Parathyroid adenoma (tissue), 2 donors: ENCODE measurements around the gene CTSC.

Source experiments
- H2AFZ ChIP-seq: fragments of 300-600 bp; sonication (generic); one replicate; pipeline ENCODE4 v1.7.0; 2017; ENCODE audit warnings: antibody characterized with exemption, mild to moderate bottlenecking
- H3K27ac ChIP-seq: fragments of 300-600 bp; sonication (generic); one replicate; pipeline ENCODE4 v1.7.0; 2017
- H3K27me3 ChIP-seq: fragments of 300-600 bp; sonication (generic); one replicate; pipeline ENCODE4 v1.7.0; 2017; ENCODE audit warnings: low read length; ENCODE audit not compliant: control insufficient read depth, insufficient read depth
- H3K36me3 ChIP-seq: fragments of 300-600 bp; sonication (generic); one replicate; pipeline ENCODE4 v1.7.0; 2017; ENCODE audit warnings: low read length; ENCODE audit not compliant: control insufficient read depth, insufficient read depth
- H3K4me1 ChIP-seq: fragments of 300-600 bp; sonication (generic); one replicate; pipeline ENCODE4 v1.7.0; 2017; ENCODE audit warnings: control low read depth
- H3K4me2 ChIP-seq: fragments of 300-600 bp; sonication (generic); one replicate; pipeline ENCODE4 v1.7.0; 2017; ENCODE audit warnings: low read length
- H3K4me3 ChIP-seq: fragments of 300-600 bp; sonication (generic); one replicate; pipeline ENCODE4 v1.7.0; 2017; ENCODE audit warnings: low read depth, low read length
- H3K79me2 ChIP-seq: fragments of 300-600 bp; sonication (generic); one replicate; pipeline ENCODE4 v1.7.0; 2017; ENCODE audit warnings: control low read depth
- H3K9ac ChIP-seq: fragments of 300-600 bp; sonication (generic); one replicate; pipeline ENCODE4 v1.7.0; 2017; ENCODE audit warnings: mild to moderate bottlenecking
- H3K9me3 ChIP-seq: fragments of 300-600 bp; sonication (generic); one replicate; pipeline ENCODE4 v1.7.0; 2017; ENCODE audit warnings: low read length; ENCODE audit not compliant: control insufficient read depth
- TF ChIP-seq, protein P1 (sequence below): fragments of 300-600 bp; sonication (generic); IDR thresholded peaks from one replicate; pipeline ENCODE4 v1.7.0; 2017; ENCODE audit warnings: antibody characterized with exemption, mild to moderate bottlenecking
- donor health status: primary hyperparathyroidism.

CTSC gene

DNA sequence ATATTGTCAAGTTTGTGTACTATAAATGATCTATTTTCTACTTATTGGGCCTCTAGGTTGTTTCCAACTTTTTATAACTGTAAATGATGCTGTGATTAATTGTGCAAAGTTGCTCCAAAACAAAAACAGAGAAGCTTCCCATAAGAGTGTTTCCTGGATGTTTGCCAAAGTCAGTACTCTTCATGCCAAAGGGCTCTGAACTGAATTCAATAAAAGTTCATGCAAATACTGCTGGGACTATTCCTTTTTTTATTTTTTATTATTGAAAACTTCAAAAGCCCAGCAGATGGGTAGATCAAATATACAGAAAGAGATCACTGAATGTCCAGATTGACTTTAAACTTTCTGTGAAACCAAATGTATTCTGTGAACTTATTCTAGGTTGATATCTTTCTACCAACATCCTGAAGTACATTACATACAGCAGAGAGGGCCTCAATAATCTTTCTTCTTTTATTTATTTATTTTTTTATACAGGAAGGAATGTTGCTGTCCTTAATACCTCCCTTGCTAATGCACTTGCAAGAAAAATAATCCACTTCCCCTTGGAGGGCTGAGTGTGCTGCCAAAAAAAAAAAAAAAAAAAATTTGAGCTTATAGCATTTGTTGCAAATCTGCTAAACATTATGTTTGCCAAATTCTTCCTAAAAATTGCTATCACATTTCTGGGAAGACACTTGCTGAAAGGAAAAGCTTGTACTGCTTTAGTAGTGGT, 53.0 kb downstream of the CTSC start:
- no peak overlapping the region for H2AFZ ChIP-seq
- H3K4me3 ChIP-seq, result no peak overlapping the region
- H3K36me3 ChIP-seq, result no peaks in the 10 kb centered on the region
- H3K4me1 ChIP-seq, result no peaks in the 10 kb centered on the region
- H3K9ac ChIP-seq, result no peak overlapping the region
- H3K27me3 ChIP-seq, result no peaks in the 10 kb centered on the region
- H3K9me3 ChIP-seq, result no peaks in the 10 kb centered on the region
- TF ChIP-seq, protein P1, sequence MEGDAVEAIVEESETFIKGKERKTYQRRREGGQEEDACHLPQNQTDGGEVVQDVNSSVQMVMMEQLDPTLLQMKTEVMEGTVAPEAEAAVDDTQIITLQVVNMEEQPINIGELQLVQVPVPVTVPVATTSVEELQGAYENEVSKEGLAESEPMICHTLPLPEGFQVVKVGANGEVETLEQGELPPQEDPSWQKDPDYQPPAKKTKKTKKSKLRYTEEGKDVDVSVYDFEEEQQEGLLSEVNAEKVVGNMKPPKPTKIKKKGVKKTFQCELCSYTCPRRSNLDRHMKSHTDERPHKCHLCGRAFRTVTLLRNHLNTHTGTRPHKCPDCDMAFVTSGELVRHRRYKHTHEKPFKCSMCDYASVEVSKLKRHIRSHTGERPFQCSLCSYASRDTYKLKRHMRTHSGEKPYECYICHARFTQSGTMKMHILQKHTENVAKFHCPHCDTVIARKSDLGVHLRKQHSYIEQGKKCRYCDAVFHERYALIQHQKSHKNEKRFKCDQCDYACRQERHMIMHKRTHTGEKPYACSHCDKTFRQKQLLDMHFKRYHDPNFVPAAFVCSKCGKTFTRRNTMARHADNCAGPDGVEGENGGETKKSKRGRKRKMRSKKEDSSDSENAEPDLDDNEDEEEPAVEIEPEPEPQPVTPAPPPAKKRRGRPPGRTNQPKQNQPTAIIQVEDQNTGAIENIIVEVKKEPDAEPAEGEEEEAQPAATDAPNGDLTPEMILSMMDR, result no peak
- no peak overlapping the region for H3K4me2 ChIP-seq
- H3K79me2 ChIP-seq, result no peaks in the 10 kb centered on the region
- no peak overlapping the region for H3K27ac ChIP-seq

DNA sequence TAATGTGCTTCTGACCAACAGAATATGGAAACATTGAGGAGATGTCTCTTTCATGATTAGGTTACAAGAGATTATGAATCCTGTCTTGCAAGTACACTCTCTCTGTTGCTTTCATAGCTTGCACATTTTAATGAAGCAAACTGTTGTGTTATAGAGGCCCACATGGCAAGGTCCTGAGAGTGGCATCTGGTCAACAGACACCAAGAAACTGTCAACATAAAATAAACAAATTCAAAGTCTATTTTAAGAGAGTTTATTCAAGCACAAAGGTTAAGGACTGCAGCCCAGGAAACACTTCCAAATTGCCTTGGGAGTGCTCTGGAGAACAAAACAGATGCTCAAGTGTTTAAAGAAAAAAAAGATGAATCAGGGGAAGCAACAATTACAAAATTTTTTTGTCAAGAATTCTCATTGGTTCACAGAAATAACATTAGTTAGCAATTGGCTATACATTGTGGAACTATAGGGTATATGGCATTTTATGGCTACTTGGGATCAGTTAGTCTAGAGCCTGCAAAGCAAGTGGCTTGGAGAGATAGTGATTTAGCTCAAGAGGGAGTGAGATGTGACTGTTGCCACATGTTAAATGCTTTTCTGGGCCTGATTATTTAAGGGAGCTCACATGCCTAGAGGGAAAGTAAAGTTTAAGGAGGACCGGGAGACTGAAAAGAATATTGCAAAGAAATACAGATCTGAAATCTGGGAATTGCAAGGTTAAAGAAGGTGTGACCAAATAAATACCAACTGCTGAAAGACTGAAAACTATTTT, 54.6 kb downstream of the CTSC start:
- H2AFZ ChIP-seq, result no peak overlapping the region
- no peaks in the 10 kb centered on the region for H3K79me2 ChIP-seq
- TF ChIP-seq, protein P1, result no peak
- H3K36me3 ChIP-seq, result no peaks in the 10 kb centered on the region
- no peaks in the 10 kb centered on the region for H3K9me3 ChIP-seq
- no peak overlapping the region for H3K4me3 ChIP-seq
- H3K4me1 ChIP-seq, result no peaks in the 10 kb centered on the region
- H3K9ac ChIP-seq, result no peak overlapping the region
- H3K4me2 ChIP-seq, result no peak overlapping the region
- no peaks in the 10 kb centered on the region for H3K27me3 ChIP-seq
- H3K27ac ChIP-seq, result no peak overlapping the region

DNA sequence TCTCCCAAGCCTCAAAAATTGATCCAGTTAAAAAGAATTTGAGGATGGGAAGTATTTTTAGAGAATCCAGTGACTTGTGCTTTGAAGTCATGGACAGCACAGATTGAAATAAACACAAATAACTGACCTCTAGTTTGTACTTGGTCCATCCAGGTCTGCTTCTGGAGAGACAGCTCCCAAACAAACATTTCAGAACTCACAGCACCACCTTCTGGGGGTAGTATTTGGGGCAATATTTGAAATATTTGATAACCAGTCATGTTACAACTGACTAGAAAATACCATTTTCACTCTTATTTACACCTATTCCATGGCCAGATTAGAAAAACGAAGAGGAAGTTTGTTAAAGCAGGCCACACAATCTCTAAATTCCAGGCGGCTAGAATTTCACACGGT, 56.2 kb downstream of the CTSC start:
- no peaks in the 10 kb centered on the region for H3K36me3 ChIP-seq
- H3K27me3 ChIP-seq, result no peaks in the 10 kb centered on the region
- TF ChIP-seq, protein P1, result no peak
- H3K79me2 ChIP-seq, result no peaks in the 10 kb centered on the region
- no peak overlapping the region for H3K9ac ChIP-seq
- no peaks in the 10 kb centered on the region for H3K4me1 ChIP-seq
- no peaks in the 10 kb centered on the region for H3K9me3 ChIP-seq
- H3K27ac ChIP-seq, result no peak overlapping the region
- H3K4me2 ChIP-seq, result no peak overlapping the region
- no peak overlapping the region for H2AFZ ChIP-seq
- H3K4me3 ChIP-seq, result no peak overlapping the region

DNA sequence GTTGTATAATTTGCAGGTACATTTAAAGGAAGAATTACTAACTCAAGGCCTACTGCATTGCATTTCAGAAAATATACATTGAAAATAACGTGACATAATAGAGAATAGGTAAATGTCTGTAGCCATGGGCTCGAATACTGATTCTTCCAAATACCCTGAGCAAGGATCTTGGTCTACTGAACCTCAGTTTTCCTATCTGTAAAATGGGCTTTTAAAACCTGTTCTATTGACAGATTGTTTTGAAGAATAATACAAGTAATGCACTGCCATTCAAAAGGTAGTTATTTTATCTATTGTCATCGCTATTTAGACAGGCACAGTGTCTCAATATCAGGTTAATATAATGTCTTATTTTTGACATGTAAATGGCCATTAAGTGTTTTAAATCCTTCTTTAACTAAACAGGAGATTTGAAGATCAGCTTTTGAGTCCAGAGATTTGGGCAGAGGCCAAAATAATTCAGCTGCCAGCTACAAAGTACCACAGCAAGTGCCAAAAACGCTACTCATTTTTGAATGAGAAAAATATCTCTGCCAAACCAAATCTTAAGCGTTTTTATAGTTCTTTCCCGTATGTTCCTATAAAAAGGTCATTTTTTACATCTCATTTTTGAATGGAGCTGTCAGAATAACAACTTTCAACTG, 56.7 kb downstream of the CTSC start:
- Histone ChIP-seq H3K9me3 (no peaks in the 10 kb centered on the region), H3K4me2 (no peak overlapping the region), H3K4me1 (no peaks in the 10 kb centered on the region), H3K79me2 (no peaks in the 10 kb centered on the region), H3K9ac (no peak overlapping the region), H3K27ac (no peak overlapping the region), H2AFZ (no peak overlapping the region), H3K4me3 (no peak overlapping the region), H3K36me3 (no peaks in the 10 kb centered on the region), H3K27me3 (no peaks in the 10 kb centered on the region)
- TF ChIP-seq, protein P1, result no peak
